Stimulated activated CD4-positive, alpha-beta T cell treated with anti-CD3 and anti-CD28 coated beads, Interleukin-15, amount 100 ng/mL, for 24 hours (primary cell): Measurements from ENCODE around the gene DAPK1.

Experiments used
- DNase-seq: peaks from one replicate; pipeline ENCODE4 v3.0.0-alpha.2; 2020

Gene DAPK1

GRCh38 chr9:87751868-87752267 lies 254.2 kb downstream of the DAPK1 start:
- no peak for DNase-seq

- no peak for DNase-seq
These were observed 255.6 kb downstream of the DAPK1 start for GRCh38 chr9:87753313-87753712.
